Measurements from ENCODE around the gene PTPN2.
A peak's percentile ranks its signal among the peaks of the same experiment; 100 is the strongest.
"Not testable (repeated sequence)": the region's sequence is repeated elsewhere in the genome, so short reads cannot be mapped to it uniquely, and the experiment has no call there.

Gene PTPN2

DNA sequence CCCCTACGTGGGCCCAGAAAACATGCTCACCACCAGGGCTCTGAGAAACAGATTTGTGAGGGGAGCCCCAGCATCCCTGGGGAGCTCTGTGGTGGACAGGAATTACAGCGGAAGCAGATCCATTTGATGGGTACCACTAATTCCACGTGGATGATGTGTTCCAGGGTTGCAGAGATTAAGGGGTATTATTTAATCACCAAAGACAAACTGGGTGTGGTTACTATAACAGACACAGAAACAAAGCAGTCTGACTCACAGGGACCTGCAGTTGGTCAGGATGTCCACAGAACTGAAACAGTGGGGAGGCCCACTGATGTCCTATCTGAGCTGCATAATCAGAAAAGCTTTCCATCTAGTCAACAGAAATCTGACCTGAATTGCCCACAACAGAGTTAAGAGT is 115.4 kb downstream of the PTPN2 start:
- DNase-seq = no peak
- in situ Hi-C loops (cut with HindIII; ENCODE audit: low pct_ligation_motif_present, low pct_unique_long_range_greater_than_20kb, low sequenced_read_pairs) = no loop called here

DNA sequence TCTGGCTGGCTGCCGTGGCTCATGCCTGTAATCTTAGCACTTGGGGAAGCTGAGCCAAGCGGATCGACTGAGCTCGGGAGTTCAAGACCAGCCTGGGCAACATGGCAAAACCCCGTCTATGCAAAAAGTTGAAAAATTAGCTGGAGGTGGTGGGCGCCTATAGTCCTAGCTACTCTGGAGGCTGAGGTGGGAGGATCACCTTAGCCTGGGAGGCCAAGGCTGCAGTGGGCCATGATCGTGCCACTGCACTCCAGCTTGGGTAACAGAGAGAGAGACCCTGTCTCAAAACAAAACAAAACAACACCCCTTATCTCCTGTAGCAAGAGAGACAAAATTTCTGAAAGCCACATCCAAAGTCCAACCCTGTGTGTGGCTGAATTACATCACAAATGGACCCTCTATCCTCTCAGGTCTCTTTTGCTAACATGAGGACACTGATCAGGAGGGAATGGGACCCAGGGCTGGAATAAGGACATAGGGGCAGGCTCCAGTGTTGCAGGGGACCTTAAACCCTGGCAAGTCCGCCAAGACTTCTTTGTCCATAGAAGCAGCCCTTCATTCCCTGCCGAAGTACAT is 116.4 kb downstream of the PTPN2 start:
- in situ Hi-C loops (cut with HindIII; ENCODE audit: low pct_ligation_motif_present, low pct_unique_long_range_greater_than_20kb, low sequenced_read_pairs) = no loop called here
- DNase-seq = no peak

DNA sequence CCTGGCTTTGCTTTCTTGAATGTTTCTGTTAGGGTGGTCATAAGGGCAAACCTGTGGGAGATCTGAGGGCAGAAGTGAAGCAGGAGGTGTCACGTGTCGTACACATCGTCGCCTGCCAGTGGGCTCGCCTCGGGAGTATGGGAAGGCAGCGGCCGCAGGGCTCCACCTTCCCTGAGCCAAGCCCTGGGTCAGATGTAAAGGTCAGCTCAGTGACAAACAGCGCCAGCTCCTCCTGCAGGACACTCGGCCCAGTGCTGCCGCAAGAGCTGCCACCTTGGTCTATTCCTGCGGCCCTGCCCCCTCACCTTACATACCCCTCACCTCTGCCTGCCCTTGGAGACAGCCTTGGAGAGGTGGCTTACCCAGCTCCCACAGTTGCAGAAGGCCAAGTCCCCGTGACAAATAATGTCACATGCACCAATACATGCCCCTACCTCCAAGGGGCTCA is 117.0 kb downstream of the PTPN2 start:
- no peak for DNase-seq
- in situ Hi-C loops (cut with HindIII; ENCODE audit: low pct_ligation_motif_present, low pct_unique_long_range_greater_than_20kb, low sequenced_read_pairs) = no loop called here

DNA sequence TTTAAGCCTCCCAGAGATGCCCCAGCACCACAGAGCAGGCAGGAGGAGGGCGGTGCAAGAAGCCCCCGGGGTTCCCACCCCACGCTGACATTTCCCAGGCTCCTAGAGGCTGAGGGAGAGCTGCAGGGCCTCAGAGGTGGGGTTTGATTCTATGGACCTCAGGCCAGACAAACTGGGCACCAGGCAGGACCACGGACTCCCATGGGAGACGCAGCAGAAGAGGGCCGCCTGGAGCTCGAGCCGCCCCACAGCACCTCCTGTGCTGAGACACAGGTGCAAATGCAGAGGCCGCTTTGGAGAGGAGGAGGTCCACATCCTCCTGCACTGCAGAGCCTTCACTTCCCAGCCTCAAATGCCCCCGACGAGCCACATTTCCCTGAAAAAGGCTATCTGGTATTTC is 118.5 kb downstream of the PTPN2 start:
- DNase-seq = no peak
- in situ Hi-C loops (cut with HindIII; ENCODE audit: low pct_ligation_motif_present, low pct_unique_long_range_greater_than_20kb, low sequenced_read_pairs) = no loop called here

GRCh38 chr18:12765126-12765525 is 118.9 kb downstream of the PTPN2 start:
- no peak for DNase-seq

GRCh38 chr18:12758566-12758965 is 125.5 kb downstream of the PTPN2 start:
- DNase-seq; in situ Hi-C loops (cut with HindIII; ENCODE audit: low pct_ligation_motif_present, low pct_unique_long_range_greater_than_20kb, low sequenced_read_pairs): not testable (repeated sequence)

More at GRCh38 chr18:12765126-12765525, 118.9 kb downstream of the PTPN2 start:
- in situ Hi-C loops (cut with HindIII; ENCODE audit: low pct_ligation_motif_present, low pct_unique_long_range_greater_than_20kb, low sequenced_read_pairs) = no loop called here

DNA sequence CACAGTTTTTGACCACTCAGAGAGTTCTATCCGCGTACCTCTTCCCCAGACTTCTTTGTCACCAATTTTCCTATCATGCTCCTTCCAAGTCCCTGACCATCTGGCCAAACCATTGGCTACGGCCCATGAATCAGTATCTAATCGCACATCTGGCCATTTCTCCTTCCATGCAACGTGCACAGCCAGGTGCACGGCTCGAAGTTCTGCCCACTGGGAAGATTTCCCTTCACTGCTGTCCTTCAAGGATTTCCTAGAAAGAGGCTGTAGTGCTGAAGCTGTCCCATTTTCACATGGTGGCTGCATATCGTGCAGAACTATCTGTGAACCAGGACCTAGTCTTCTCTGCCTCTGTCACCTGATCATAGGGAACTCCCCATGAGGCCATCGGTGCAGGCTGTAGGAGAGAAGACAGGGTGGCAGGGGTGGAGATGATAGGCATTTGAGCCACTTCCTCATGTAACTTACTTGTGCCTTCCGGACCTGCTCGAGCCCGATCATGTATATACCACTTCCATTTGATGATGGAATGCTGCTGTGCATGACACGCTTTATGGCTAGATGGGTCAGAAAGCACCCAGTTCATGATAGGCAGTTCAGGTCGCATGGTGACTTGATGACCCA is 127.3 kb downstream of the PTPN2 start:
- DNase-seq; in situ Hi-C loops (cut with HindIII; ENCODE audit: low pct_ligation_motif_present, low pct_unique_long_range_greater_than_20kb, low sequenced_read_pairs): not testable (repeated sequence)

DNA sequence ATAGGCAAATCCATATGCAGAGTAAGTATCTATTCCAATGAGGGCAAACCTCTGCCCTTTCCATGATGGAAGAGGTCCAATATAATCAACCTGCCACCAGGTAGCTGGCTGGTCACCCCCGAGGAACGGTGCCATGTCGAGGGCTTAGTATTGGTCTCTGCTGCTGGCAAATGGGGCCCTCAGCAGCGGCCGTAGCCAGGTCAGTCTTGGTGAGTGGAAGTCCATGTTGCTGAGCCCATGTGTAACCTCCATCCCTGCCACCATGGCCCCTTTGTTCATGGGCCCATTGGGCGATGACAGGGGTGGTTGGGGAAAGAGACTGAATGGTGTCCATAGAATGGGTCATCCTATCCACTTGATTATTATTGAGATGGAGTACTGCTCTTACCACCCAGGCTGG is 128.4 kb downstream of the PTPN2 start:
- in situ Hi-C loops (cut with HindIII; ENCODE audit: low pct_ligation_motif_present, low pct_unique_long_range_greater_than_20kb, low sequenced_read_pairs); DNase-seq: not testable (repeated sequence)

DNA sequence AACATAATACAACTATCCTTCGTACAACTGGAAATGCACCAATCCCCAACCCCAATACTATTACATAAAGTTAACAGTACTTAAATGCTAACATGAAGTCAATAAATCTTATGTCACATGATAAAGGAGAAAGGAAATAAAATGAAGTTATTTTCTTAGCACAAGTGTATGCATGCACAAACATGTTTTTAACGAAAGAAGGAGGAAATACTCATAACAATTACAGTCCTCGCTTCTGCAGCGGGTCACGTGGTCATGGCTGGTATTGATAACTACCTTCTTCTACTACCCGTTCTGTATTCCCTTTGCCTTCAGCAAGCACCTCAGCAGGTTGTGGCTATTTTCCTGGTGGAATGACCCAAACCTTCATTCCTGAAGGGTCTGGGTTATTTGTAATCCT is 129.5 kb downstream of the PTPN2 start:
- no peak for DNase-seq
- in situ Hi-C loops (cut with HindIII; ENCODE audit: low pct_ligation_motif_present, low pct_unique_long_range_greater_than_20kb, low sequenced_read_pairs) = no loop called here

DNA sequence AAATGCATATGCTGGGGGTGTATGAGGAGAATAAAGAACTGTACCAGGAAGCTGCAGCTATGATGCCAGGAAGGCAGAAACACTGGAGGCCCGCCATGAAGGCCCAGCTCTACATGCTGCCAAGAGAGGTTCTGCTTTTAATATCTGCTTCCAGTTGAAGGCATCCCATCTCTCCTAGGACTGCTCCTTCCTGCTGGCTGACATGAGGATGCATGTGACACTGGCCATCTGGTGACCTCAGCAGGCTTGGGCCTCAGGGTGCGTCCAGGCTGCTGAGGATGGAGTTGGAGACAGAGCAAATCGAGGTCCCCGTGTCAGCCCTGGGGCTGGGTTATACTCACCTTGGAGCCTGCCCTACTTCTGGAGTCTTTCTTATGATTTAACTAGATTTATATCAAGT is 132.1 kb downstream of the PTPN2 start:
- in situ Hi-C loops (cut with HindIII; ENCODE audit: low pct_ligation_motif_present, low pct_unique_long_range_greater_than_20kb, low sequenced_read_pairs) = no loop called here
- no peak for DNase-seq

GRCh38 chr18:12751503-12751884 is 132.5 kb downstream of the PTPN2 start:
- DNase-seq = no peak
- in situ Hi-C loops (cut with HindIII; ENCODE audit: low pct_ligation_motif_present, low pct_unique_long_range_greater_than_20kb, low sequenced_read_pairs) = no loop called here

GRCh38 chr18:12750715-12751502 is 133.1 kb downstream of the PTPN2 start:
- in situ Hi-C loops (cut with HindIII; ENCODE audit: low pct_ligation_motif_present, low pct_unique_long_range_greater_than_20kb, low sequenced_read_pairs) = no loop called here
- no peak for DNase-seq

DNA sequence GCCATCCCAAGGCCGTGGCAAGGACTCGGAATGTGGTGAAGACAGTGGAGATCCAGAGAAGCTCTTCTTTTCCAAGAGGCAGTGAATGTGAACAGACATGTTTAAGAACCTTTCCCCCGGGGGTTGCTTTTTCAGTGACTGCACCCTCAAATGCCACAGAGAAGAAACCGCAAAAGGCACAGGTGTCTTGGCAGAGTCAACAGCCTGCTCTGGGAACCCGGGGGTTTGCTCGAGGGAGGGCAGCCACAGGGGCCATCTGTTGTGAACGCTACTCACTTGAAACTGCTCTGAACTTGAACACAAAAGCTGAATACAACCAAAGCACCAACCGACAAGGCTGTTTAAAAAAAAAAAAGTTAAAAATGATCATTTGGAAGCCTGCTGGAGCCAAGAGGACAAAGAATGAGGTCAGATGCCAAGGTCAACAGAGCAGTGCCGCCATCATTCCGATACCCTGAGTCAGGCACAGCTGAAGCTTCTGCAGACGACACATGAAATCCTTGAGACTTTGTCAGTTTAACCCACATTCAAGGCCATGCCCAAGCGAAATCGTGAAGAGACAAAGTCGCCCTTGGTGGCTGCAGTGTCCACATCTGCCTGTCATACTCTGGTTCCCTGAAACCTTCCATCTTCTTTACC is 133.8 kb downstream of the PTPN2 start:
- in situ Hi-C loops (cut with HindIII; ENCODE audit: low pct_ligation_motif_present, low pct_unique_long_range_greater_than_20kb, low sequenced_read_pairs) = no loop called here
- no peak for DNase-seq

DNA sequence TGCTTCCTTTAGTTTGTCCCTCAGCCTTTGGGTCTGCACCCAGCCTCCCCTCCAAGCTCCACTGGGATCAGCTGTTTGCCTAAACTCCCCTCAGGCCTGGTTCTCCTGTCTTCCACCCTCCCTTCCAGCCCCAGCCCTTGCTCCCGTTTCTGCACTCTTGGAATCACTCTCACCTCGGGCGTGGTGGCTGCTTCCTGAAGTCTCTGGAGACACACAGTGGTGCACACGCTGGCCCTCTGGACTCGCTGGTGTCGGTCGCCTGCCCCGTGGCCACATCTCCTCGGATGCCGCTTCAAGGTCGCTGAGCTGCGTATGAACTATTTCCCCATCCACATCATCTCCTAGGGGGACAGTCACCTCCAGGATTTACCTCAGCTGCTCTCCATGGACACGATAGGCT is 134.9 kb downstream of the PTPN2 start:
- in situ Hi-C loops (cut with HindIII; ENCODE audit: low pct_ligation_motif_present, low pct_unique_long_range_greater_than_20kb, low sequenced_read_pairs) = loop anchor here (25.0 kb wide), 1 partner anchor 163 kb away; no protein-coding TSS in a partner anchor
- DNase-seq = no peak

DNA sequence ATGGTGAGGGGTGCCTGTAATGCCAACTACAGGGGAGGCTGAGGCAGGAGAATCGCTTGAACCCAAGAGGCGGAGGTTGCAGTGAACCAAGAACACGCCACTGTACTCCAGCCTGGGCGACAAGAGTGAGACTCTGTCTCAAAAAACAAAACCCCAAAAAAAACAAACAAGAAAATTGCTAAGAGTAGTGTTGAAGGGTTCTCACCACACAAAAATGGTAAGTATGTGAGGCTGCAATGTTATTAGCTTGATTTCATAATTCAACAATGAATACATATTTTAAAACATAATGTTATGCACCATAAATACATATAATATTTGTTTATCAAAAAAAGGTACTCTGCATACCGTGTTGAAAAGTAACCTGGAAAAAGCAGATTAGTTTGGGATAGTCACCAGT is 135.4 kb downstream of the PTPN2 start:
- in situ Hi-C loops (cut with HindIII; ENCODE audit: low pct_ligation_motif_present, low pct_unique_long_range_greater_than_20kb, low sequenced_read_pairs) = loop anchor here (25.0 kb wide), 1 partner anchor 164 kb away; no protein-coding TSS in a partner anchor
- no peak for DNase-seq

DNA sequence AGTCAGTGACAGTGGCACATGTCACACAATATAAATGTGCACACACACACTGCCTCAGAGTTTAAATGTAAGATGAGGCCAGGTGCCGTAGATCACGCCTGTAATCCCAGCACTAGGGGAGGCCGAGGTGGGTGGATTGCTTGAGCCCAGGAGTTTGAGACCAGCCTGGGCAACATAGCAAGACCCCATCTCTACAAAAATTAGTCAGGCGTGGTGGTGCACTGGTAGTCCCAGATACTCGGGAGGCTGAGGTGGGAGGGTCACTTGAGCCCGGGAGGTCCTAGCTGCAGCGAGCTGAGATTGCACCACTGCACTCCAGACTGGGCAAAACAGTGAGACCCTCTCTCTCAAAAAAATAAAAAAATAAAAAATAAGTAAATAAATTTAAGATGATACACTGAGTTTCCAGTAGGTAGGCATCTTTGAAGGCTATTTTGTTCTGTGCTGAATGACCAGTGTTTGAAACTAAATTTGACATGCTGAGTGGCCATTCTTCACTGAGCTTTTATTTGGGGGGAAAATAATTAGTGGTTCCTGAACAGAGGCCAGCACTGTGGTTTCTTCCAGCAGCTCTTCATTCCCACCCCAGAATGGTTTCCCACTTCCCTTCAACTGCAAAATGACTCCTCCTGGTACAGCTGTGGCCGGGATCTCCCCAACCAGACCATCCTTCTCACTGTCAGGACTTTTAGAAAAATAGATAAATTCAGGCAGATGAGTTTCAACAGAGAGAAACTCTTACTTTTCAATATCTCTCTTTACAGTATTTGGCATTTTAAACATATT is 136.3 kb downstream of the PTPN2 start:
- in situ Hi-C loops (cut with HindIII; ENCODE audit: low pct_ligation_motif_present, low pct_unique_long_range_greater_than_20kb, low sequenced_read_pairs) = loop anchor here (25.0 kb wide), 1 partner anchor 165 kb away; no protein-coding TSS in a partner anchor
- no peak for DNase-seq

- in situ Hi-C loops (cut with HindIII; ENCODE audit: low pct_ligation_motif_present, low pct_unique_long_range_greater_than_20kb, low sequenced_read_pairs) = loop anchor here (25.0 kb wide), 1 partner anchor 167 kb away; no protein-coding TSS in a partner anchor
- DNase-seq = no peak
These were observed 138.8 kb downstream of the PTPN2 start for GRCh38 chr18:12745095-12745795.

DNA sequence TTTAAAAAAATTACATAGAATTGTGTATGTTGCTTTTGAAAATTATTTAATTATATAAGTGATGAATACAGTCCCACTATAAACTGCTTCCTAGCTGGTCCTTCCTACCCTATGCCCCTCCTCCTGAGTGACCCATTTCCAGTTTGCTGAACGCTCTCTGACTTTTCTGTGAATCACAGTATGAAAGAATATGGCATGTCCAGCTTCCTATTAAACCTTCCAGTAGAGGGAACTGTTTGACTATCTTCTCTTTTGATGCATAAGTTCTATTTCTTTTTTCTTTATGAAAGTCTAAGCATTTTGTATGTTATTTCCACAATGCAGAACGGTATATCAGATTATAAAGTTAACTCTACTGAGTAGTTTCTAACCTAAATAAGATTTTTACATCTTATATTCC is 139.9 kb downstream of the PTPN2 start:
- DNase-seq = peak; percentile 75
- in situ Hi-C loops (cut with HindIII; ENCODE audit: low pct_ligation_motif_present, low pct_unique_long_range_greater_than_20kb, low sequenced_read_pairs) = loop anchor here (25.0 kb wide), 1 partner anchor 168 kb away; no protein-coding TSS in a partner anchor

Measured in ACHN (cell line).